Measurements from ENCODE around the gene RBM19. TPM values are rescaled to one million over a fixed set of nuclear protein-coding genes. Genes with fewer than 3 reads are reported as not detected.

The RBM19 gene
- total RNA-seq, 1 donor from 2014 or later: 77.0 TPM

GRCh38 chr12:113796066-113796827 is 169.9 kb downstream of the RBM19 start:
- no peak for ATAC-seq (ENCODE audit: low read depth)
- no peak overlapping the region for H3K4me3 Mint-ChIP-seq
- H3K9me3 Mint-ChIP-seq: no peaks in the 10 kb centered on the region
- no peak for DNase-seq
- TF ChIP-seq CTCF (IDR thresholded peaks at IDR 0.05): no peak
- POLR2A ChIA-PET: interaction anchor here (0.6 kb wide), 1 partner anchor 112 kb away, joined by 5 read pairs; no protein-coding TSS in a partner anchor
- CTCF ChIA-PET: no interaction called here
- intact Hi-C loops (cut with micrococcal nuclease): no loop called here
- no peaks in the 10 kb centered on the region for H3K36me3 Mint-ChIP-seq (ENCODE audit: low read depth)
- no peaks in the 10 kb centered on the region for H3K4me1 Mint-ChIP-seq
- no peak overlapping the region for H3K27ac Mint-ChIP-seq
- no peaks in the 10 kb centered on the region for H3K27me3 Mint-ChIP-seq

- ATAC-seq (ENCODE audit: low read depth) (no peak), DNase-seq (no peak)
- Mint-ChIP-seq H3K27me3 (no peaks in the 10 kb centered on the region), H3K9me3 (no peaks in the 10 kb centered on the region), H3K4me3 (no peak overlapping the region), H3K36me3 (ENCODE audit: low read depth) (no peaks in the 10 kb centered on the region), H3K27ac (no peak overlapping the region), H3K4me1 (no peaks in the 10 kb centered on the region)
- ChIA-PET POLR2A (no interaction called here), CTCF (no interaction called here)
- intact Hi-C loops (cut with micrococcal nuclease): no loop called here
- TF ChIP-seq CTCF (IDR thresholded peaks at IDR 0.05): no peak
Measured at GRCh38 chr12:113795445-113795844, 170.7 kb downstream of the RBM19 start.

- H3K4me1 Mint-ChIP-seq: no peaks in the 10 kb centered on the region
- no peak for TF ChIP-seq CTCF (IDR thresholded peaks at IDR 0.05)
- no peak overlapping the region for H3K27ac Mint-ChIP-seq
- intact Hi-C loops (cut with micrococcal nuclease): no loop called here
- H3K27me3 Mint-ChIP-seq: no peaks in the 10 kb centered on the region
- ATAC-seq (ENCODE audit: low read depth) (no peak), DNase-seq (no peak)
- CTCF ChIA-PET: no interaction called here
- peaks cover 2% of the 10 kb centered on the region for H3K9me3 Mint-ChIP-seq
- no peak overlapping the region for H3K4me3 Mint-ChIP-seq
- no peaks in the 10 kb centered on the region for H3K36me3 Mint-ChIP-seq (ENCODE audit: low read depth)
- POLR2A ChIA-PET: no interaction called here
Measured at GRCh38 chr12:113794774-113795173, 171.4 kb downstream of the RBM19 start.

GRCh38 chr12:113793250-113793649 is 172.9 kb downstream of the RBM19 start:
- Mint-ChIP-seq H3K36me3 (ENCODE audit: low read depth) (no peaks in the 10 kb centered on the region), H3K4me3 (no peak overlapping the region), H3K27ac (no peak overlapping the region), H3K27me3 (no peaks in the 10 kb centered on the region), H3K9me3 (peaks cover 2% of the 10 kb centered on the region), H3K4me1 (no peaks in the 10 kb centered on the region)
- POLR2A ChIA-PET: no interaction called here
- no peak for ATAC-seq (ENCODE audit: low read depth)
- DNase-seq: no peak
- CTCF ChIA-PET: no interaction called here
- intact Hi-C loops (cut with micrococcal nuclease): no loop called here
- no peak for TF ChIP-seq CTCF (IDR thresholded peaks at IDR 0.05)

GRCh38 chr12:113792450-113792849 is 173.7 kb downstream of the RBM19 start:
- ChIA-PET CTCF (no interaction called here), POLR2A (no interaction called here)
- no peak for TF ChIP-seq CTCF (IDR thresholded peaks at IDR 0.05)
- Mint-ChIP-seq H3K36me3 (ENCODE audit: low read depth) (no peaks in the 10 kb centered on the region), H3K9me3 (peaks cover 4% of the 10 kb centered on the region), H3K4me1 (no peaks in the 10 kb centered on the region), H3K27me3 (no peaks in the 10 kb centered on the region), H3K4me3 (no peak overlapping the region), H3K27ac (no peak overlapping the region)
- DNase-seq: no peak
- intact Hi-C loops (cut with micrococcal nuclease): no loop called here
- no peak for ATAC-seq (ENCODE audit: low read depth)
